Kidney (tissue), 14 donors: ENCODE measurements around the gene ROS1. TPM values are rescaled to one million over a fixed set of nuclear protein-coding genes. Genes with fewer than 3 reads are reported as not detected.

Source experiments
- DNase-seq, 5 donors: peaks; one replicate each; pipeline ENCODE4 v3.0.0-alpha.2; 2013 to 2020
- FAIRE-seq: peaks from 2 replicates; lab custom pipeline; 2012; peaks lifted over from hg19 to GRCh38; lab: Jason Lieb, UNC
- H3K27ac ChIP-seq, 2 donors: one replicate each; pipeline ENCODE4 v1.7.0; 2013; ENCODE audit warnings: low read depth in 2 of 2, low read length in 2 of 2, inconsistent platforms in 1 of 2
- H3K27me3 ChIP-seq: one replicate; pipeline ENCODE4 v1.7.1; 2013; ENCODE audit warnings: low read length, inconsistent platforms; ENCODE audit not compliant: control insufficient read depth, insufficient read depth
- H3K36me3 ChIP-seq, 3 donors: one replicate each; pipeline versions ENCODE4 v1.7.0 to v1.7.1; 2013; ENCODE audit warnings: low read length in 3 of 3, control low read depth in 1 of 3, inconsistent platforms in 1 of 3; ENCODE audit not compliant: insufficient read depth in 3 of 3, control insufficient read depth in 2 of 3
- H3K4me1 ChIP-seq, 3 donors: one replicate each; pipeline versions ENCODE4 v1.7.0 to v1.7.1; 2013; ENCODE audit warnings: low read length in 3 of 3, inconsistent platforms in 1 of 3, low read depth in 1 of 3; ENCODE audit not compliant: control insufficient read depth in 2 of 3, insufficient read depth in 2 of 3
- H3K4me3 ChIP-seq, 3 donors: one replicate each; pipeline versions ENCODE4 v1.7.0 to v1.8.1; 2013; ENCODE audit warnings: low read length in 3 of 3, control low read depth in 1 of 3, inconsistent platforms in 1 of 3
- H3K9ac ChIP-seq, 3 donors: one replicate each; pipeline versions ENCODE4 v1.7.0 to v1.7.1; 2013; ENCODE audit warnings: low read length in 3 of 3, control low read depth in 1 of 3, inconsistent platforms in 1 of 3
- H3K9me3 ChIP-seq, 3 donors: one replicate each; pipeline versions ENCODE4 v1.7.0 to v1.7.1; 2013; ENCODE audit warnings: low read length in 3 of 3, control low read depth in 1 of 3, inconsistent platforms in 1 of 3; ENCODE audit not compliant: control insufficient read depth in 2 of 3, insufficient read depth in 1 of 3
- intact Hi-C: fragments of 100-400 bp; cut with DNase I; formaldehyde crosslinking; loops from one replicate; pipeline ENCODE4 v1.11.1; 2022
- polyA plus RNA-seq: library from polyadenylated mRNA; stranded (reverse); fragments of 350-450 nt; fragmentation: Illumina TruSeq; extraction: RNeasy Lipid Tissue Mini Kit (QIAGEN cat#74804); gene quantifications from one replicate; pipeline ENCODE4 v1.2.3, GENCODE V29; 2014; ENCODE audit warnings: low read depth, low replicate concordance; ENCODE audit not compliant: insufficient read depth
- total RNA-seq: library from RNA; stranded (reverse); fragmentation: NEBNext Ultra II Directional; extraction: Animal tissue kit (Norgen Biotek cat#: 25700); gene quantifications from one replicate; pipeline ENCODE4 v1.2.1, GENCODE V29; 2021
- TF ChIP-seq, protein P1 (sequence below): IDR thresholded peaks from 3 replicates; pipeline ENCODE4 v1.5.1; 2012; ENCODE audit warnings: mild to moderate bottlenecking, moderate library complexity, borderline replicate concordance; ENCODE audit not compliant: insufficient read depth; ENCODE audit errors: extremely low read depth
- donor health status: control.
- donor health status: control.
- donor health status: control.
- donor health status: control.
- donor health status: control.
- donor health status: DM: yes; HTN: yes; CAD: no.
- donor health status: Normal renal cell carcinoma (clear cell type).

Gene ROS1
- total and polyA plus RNA-seq, 2 donors from 2014 or later, result 0.04 to 0.19 TPM

DNA sequence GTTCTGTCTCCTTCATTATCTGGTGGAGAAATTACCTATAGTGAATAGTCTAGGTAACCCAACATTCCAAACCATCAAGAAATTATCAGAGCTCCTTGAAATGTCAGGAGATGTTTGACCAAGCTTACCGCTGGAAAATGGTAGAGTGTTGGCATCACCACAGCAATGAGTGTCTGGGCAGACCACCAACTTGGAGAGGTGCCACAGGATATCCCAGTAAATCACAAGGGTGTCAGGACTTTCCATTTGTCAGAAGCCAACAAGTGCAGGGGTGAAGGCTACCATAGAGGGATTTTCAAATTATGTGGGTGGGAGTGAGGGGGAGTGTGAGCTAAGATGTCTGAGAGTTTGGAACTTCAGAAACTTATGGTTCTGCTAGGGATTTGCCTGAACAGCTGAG, 87.2 kb downstream of the ROS1 start:
- no peak overlapping the region for H3K4me3 ChIP-seq
- H3K9me3 ChIP-seq, result no peaks in the 10 kb centered on the region
- H3K4me1 ChIP-seq, result no peaks in the 10 kb centered on the region
- DNase-seq (no peak), FAIRE-seq (no peak)
- TF ChIP-seq, protein P1, sequence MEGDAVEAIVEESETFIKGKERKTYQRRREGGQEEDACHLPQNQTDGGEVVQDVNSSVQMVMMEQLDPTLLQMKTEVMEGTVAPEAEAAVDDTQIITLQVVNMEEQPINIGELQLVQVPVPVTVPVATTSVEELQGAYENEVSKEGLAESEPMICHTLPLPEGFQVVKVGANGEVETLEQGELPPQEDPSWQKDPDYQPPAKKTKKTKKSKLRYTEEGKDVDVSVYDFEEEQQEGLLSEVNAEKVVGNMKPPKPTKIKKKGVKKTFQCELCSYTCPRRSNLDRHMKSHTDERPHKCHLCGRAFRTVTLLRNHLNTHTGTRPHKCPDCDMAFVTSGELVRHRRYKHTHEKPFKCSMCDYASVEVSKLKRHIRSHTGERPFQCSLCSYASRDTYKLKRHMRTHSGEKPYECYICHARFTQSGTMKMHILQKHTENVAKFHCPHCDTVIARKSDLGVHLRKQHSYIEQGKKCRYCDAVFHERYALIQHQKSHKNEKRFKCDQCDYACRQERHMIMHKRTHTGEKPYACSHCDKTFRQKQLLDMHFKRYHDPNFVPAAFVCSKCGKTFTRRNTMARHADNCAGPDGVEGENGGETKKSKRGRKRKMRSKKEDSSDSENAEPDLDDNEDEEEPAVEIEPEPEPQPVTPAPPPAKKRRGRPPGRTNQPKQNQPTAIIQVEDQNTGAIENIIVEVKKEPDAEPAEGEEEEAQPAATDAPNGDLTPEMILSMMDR, result no peak
- H3K36me3 ChIP-seq, result no peaks in the 10 kb centered on the region
- intact Hi-C loops, result no loop called here
- H3K9ac ChIP-seq, result no peak overlapping the region
- H3K27ac ChIP-seq, result no peak overlapping the region
- no peaks in the 10 kb centered on the region for H3K27me3 ChIP-seq

DNA sequence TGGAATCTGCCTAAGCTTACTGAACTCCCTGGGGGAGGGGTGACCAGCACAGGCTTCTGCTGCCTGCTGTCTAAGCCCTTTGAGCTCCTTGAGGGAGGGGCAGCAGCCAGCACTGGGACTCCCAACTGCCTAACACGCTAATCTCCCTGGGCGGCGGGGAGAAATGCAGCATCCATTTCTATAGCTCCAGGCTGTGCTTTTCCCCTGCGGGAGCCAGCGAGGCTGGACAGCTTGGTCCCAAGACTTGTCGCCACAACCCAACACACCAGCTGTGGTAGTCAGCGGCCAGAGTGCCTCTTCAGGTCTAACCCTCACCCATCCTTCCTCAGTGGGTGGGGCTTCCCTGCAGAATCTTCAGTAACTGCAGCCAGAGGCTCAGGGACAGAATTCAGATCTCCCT, 95.8 kb downstream of the ROS1 start:
- Histone ChIP-seq H3K27ac (no peak overlapping the region), H3K4me3 (no peak overlapping the region), H3K9me3 (no peaks in the 10 kb centered on the region), H3K36me3 (no peaks in the 10 kb centered on the region), H3K27me3 (no peaks in the 10 kb centered on the region), H3K9ac (no peak overlapping the region), H3K4me1 (no peaks in the 10 kb centered on the region)
- DNase-seq, result peak in 1 of 5 donors; percentile 48
- TF ChIP-seq, protein P1, result no peak
- no peak for FAIRE-seq
- intact Hi-C loops, result no loop called here

DNA sequence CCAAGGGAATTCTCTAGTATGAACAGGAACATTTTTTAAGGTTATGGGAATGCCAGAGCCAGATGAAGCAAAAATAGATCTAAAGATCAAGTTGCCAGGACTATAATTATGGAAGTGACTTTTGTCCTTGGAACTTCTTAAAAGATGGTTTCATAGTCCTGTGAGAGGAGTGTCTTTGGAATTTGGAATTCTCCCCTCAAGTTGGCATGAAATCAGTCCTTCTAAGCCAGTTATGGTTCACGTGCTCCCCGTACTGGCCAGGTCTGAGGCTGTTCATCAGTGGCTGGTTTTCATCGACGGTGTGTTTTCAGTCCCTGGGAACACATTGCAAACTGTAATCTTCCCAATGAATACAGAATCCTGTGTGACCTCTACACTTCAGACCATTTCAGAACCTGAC, 97.2 kb downstream of the ROS1 start:
- no peak overlapping the region for H3K27ac ChIP-seq
- DNase-seq (no peak), FAIRE-seq (no peak)
- TF ChIP-seq, protein P1, result no peak
- no peaks in the 10 kb centered on the region for H3K9me3 ChIP-seq
- no peak overlapping the region for H3K9ac ChIP-seq
- H3K27me3 ChIP-seq, result no peaks in the 10 kb centered on the region
- no peak overlapping the region for H3K4me3 ChIP-seq
- no peaks in the 10 kb centered on the region for H3K4me1 ChIP-seq
- intact Hi-C loops, result no loop called here
- H3K36me3 ChIP-seq, result no peaks in the 10 kb centered on the region

DNA sequence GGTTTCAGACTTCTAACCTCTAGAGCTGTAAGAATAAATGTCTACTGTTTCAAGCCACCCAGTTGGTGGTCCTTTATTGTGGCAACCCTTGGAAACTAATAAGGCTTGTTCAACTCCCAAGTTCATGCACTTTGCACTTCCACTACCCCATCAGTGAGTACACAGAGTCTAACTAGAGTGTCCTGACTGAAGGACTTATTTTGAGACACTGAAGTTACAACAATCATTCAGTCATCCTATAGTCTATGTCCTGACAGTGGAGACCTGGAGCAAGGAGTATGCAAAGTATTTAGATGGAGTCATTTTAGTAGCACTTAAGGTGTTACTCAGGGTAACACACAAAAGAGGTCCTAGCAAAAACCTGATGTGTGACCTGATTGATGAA, 97.7 kb downstream of the ROS1 start:
- Histone ChIP-seq H3K4me3 (no peak overlapping the region), H3K27me3 (no peaks in the 10 kb centered on the region), H3K27ac (no peak overlapping the region), H3K36me3 (no peaks in the 10 kb centered on the region), H3K9ac (no peak overlapping the region), H3K4me1 (no peaks in the 10 kb centered on the region), H3K9me3 (no peaks in the 10 kb centered on the region)
- FAIRE-seq, result no peak
- TF ChIP-seq, protein P1, result no peak
- no peak for DNase-seq
- intact Hi-C loops, result no loop called here
